SK-N-SH (cell line): ENCODE results near the gene SLC12A4. TPM values are rescaled to one million over a fixed set of nuclear protein-coding genes. Genes with fewer than 3 reads are reported as not detected.
"Not testable (repeated sequence)": the region's sequence is repeated elsewhere in the genome, so short reads cannot be mapped to it uniquely, and the experiment has no call there.

ENCODE experiments used
- CTCF ChIA-PET: fragments of 300-600, 350-600 bp; formaldehyde crosslinking; extraction: SDS; loops from one replicate; lab custom pipeline; 2021; lab: Yijun Ruan, JAX
- POLR2A ChIA-PET: fragments of 350-600 bp; sonication (Branson Sonifier 250); formaldehyde crosslinking; extraction: SDS; loops from one replicate; lab custom pipeline; 2020; ENCODE audit warnings: antibody characterized with exemption, inconsistent platforms; lab: Yijun Ruan, JAX
- DNase-seq: peaks from one replicate; pipeline ENCODE4 v3.0.0; 2012
- H2AFZ ChIP-seq: fragments of 200-600 bp; sonication (generic); 2 replicates; pipeline ENCODE4 v1.8.1; 2016; ENCODE audit warnings: antibody characterized with exemption, mild to moderate bottlenecking, low read depth
- H3F3A ChIP-seq: fragments of 200-600 bp; sonication (generic); replicated peaks from 2 replicates; pipeline ENCODE3; 2016; ENCODE audit warnings: antibody characterized with exemption, mild to moderate bottlenecking; ENCODE audit not compliant: insufficient read depth
- H3K27ac ChIP-seq, 2 experiments: fragments of 200-500 bp in 1 of 2; fragments of 200-600 bp in 1 of 2; sonication (Bioruptor generic) in 1 of 2; sonication (generic), shearing (Covaris generic) in 1 of 2; 2 replicates each; pipeline versions ENCODE4 v1.5.1 to v1.6.1; 2014 to 2016; ENCODE audit warnings: low read depth in 2 of 2, inconsistent platforms in 1 of 2, low read length in 1 of 2, mild to moderate bottlenecking in 1 of 2, mixed read lengths in 1 of 2
- H3K27me3 ChIP-seq: fragments of 200-600 bp; sonication (generic), shearing (Covaris generic); 2 replicates; pipeline ENCODE4 v1.6.1; 2016; ENCODE audit warnings: mixed run types; ENCODE audit not compliant: insufficient read depth
- H3K36me3 ChIP-seq, 2 experiments: fragments of 200-500 bp in 1 of 2; fragments of 200-600 bp in 1 of 2; sonication (Bioruptor generic) in 1 of 2; sonication (generic) in 1 of 2; replicated peaks in 1 of 2; 2 replicates each; pipeline versions ENCODE3 to v1.5.1; 2014 to 2016; ENCODE audit warnings: low read length in 1 of 2, mild to moderate bottlenecking in 1 of 2; ENCODE audit not compliant: insufficient read depth in 2 of 2, control insufficient read depth in 1 of 2
- H3K4me1 ChIP-seq, 2 experiments: fragments of 200-500 bp in 1 of 2; fragments of 200-600 bp in 1 of 2; sonication (Bioruptor generic) in 1 of 2; sonication (generic), shearing (Covaris generic) in 1 of 2; 2 replicates each; pipeline versions ENCODE4 v1.5.1 to v1.6.1; 2014 to 2016; ENCODE audit warnings: low read depth in 1 of 2, low read length in 1 of 2, mixed run types in 1 of 2; ENCODE audit not compliant: insufficient read depth in 2 of 2, control insufficient read depth in 1 of 2
- H3K4me2 ChIP-seq: fragments of 200-600 bp; sonication (generic), shearing (Covaris generic); 2 replicates; pipeline ENCODE4 v1.6.1; 2017; ENCODE audit warnings: mixed run types
- H3K4me3 ChIP-seq, 2 experiments: fragments of 200-500 bp in 1 of 2; fragments of 200-600 bp in 1 of 2; sonication (Bioruptor generic) in 1 of 2; sonication (generic), shearing (Covaris generic) in 1 of 2; 2 replicates each; pipeline versions ENCODE4 v1.5.1 to v1.8.1; 2014 to 2016; ENCODE audit warnings: low read depth in 2 of 2, inconsistent platforms in 1 of 2, low read length in 1 of 2, mild to moderate bottlenecking in 1 of 2, mixed read lengths in 1 of 2, moderate library complexity in 1 of 2
- H3K79me2 ChIP-seq: fragments of 200-600 bp; sonication (generic); 2 replicates; pipeline ENCODE4 v1.8.1; 2017; ENCODE audit warnings: mild to moderate bottlenecking; ENCODE audit not compliant: insufficient read depth
- H3K9ac ChIP-seq: fragments of 200-600 bp; sonication (generic); 2 replicates; pipeline ENCODE4 v1.6.1; 2017; ENCODE audit warnings: mixed run types
- H3K9me2 ChIP-seq: fragments of 200-600 bp; sonication (generic); 2 replicates; pipeline ENCODE4 v1.6.1; 2017; ENCODE audit warnings: mixed run types
- H3K9me3 ChIP-seq: fragments of 200-600 bp; sonication (generic); 2 replicates; pipeline ENCODE4 v1.6.1; 2017; ENCODE audit warnings: mixed run types, mild to moderate bottlenecking, moderate library complexity
- H4K20me1 ChIP-seq: fragments of 200-600 bp; sonication (generic); 2 replicates; pipeline ENCODE4 v1.6.1; 2017; ENCODE audit warnings: mild to moderate bottlenecking, mixed run types; ENCODE audit not compliant: insufficient read depth
- CTCF ChIP-seq: fragments of 200-600 bp; sonication (generic); IDR thresholded peaks from 2 replicates; pipeline ENCODE4 v1.6.1; 2017; ENCODE audit warnings: antibody characterized with exemption, mild to moderate bottlenecking, moderate library complexity
- ELF1 ChIP-seq: IDR thresholded peaks from 2 replicates; pipeline ENCODE4 v1.4.0; 2012
- EP300 ChIP-seq, 2 experiments: IDR thresholded peaks; 2 replicates each; pipeline versions ENCODE4 v1.4.0 to v1.6.1; 2012; ENCODE audit warnings: borderline replicate concordance in 1 of 2, low read depth in 1 of 2, low read length in 1 of 2
- EZH2phosphoT487 ChIP-seq: fragments of 200-600 bp; sonication (generic); IDR thresholded peaks from 2 replicates; pipeline ENCODE4 v1.6.1; 2017; ENCODE audit warnings: low read depth, mixed run types, mild to moderate bottlenecking, antibody characterized with exemption, moderate library complexity, borderline replicate concordance
- FOSL2 ChIP-seq: IDR thresholded peaks from 2 replicates; pipeline ENCODE4 v1.4.0; 2012; ENCODE audit warnings: low read depth, mild to moderate bottlenecking, moderate library complexity, borderline replicate concordance
- FOXJ3 ChIP-seq: sonication (generic); formaldehyde crosslinking; IDR thresholded peaks from 2 replicates; pipeline ENCODE4 v1.5.1; 2020; ENCODE audit warnings: mild to moderate bottlenecking, missing genetic modification reagents
- GABPA ChIP-seq: IDR thresholded peaks from 2 replicates; pipeline ENCODE4 v1.4.0; 2012; ENCODE audit warnings: low read depth, mild to moderate bottlenecking
- GATA2 ChIP-seq: sonication (generic); formaldehyde crosslinking; IDR thresholded peaks from 2 replicates; pipeline ENCODE4 v1.5.0; 2020; ENCODE audit warnings: mild to moderate bottlenecking, missing genetic modification reagents
- MEF2A ChIP-seq: IDR thresholded peaks from 2 replicates; pipeline ENCODE4 v1.4.0; 2012; ENCODE audit warnings: low read depth, borderline replicate concordance
- NFIC ChIP-seq: IDR thresholded peaks from 2 replicates; pipeline ENCODE4 v1.4.0; 2012; ENCODE audit warnings: borderline replicate concordance
- PBX3 ChIP-seq: IDR thresholded peaks from 2 replicates; pipeline ENCODE4; 2012
- RAD21 ChIP-seq: IDR thresholded peaks from 2 replicates; pipeline ENCODE4 v1.6.1; 2012; ENCODE audit warnings: mild to moderate bottlenecking, low read length
- REST ChIP-seq: IDR thresholded peaks from 2 replicates; pipeline ENCODE4 v1.6.1; 2012; ENCODE audit warnings: mild to moderate bottlenecking, low read depth, low read length, moderate library complexity
- RXRA ChIP-seq: IDR thresholded peaks from 2 replicates; pipeline ENCODE4 v1.4.0; 2012; ENCODE audit warnings: low read depth, mild to moderate bottlenecking, borderline replicate concordance
- SIN3A ChIP-seq: IDR thresholded peaks from 2 replicates; pipeline ENCODE4 v1.6.1; 2012; ENCODE audit warnings: low read depth, mild to moderate bottlenecking, low read length, moderate library complexity, borderline replicate concordance
- SMC3 ChIP-seq: IDR thresholded peaks from 2 replicates; pipeline ENCODE4 v1.6.1; 2012; ENCODE audit warnings: low read depth, low read length, improper control_type of control experiment
- TEAD4 ChIP-seq: IDR thresholded peaks from 2 replicates; pipeline ENCODE4 v1.4.0; 2012; ENCODE audit warnings: mild to moderate bottlenecking, borderline replicate concordance; ENCODE audit not compliant: insufficient read depth
- USF1 ChIP-seq: IDR thresholded peaks from 2 replicates; pipeline ENCODE4 v1.4.0; 2012; ENCODE audit warnings: low read depth, borderline replicate concordance
- WGBS: methylation state at CpG from one replicate; pipeline ENCODE4 v1.1.6; 2017; ENCODE audit warnings: low lambda C conversion rate; 5-methylcytosine and 5-hydroxymethylcytosine counted together
- polyA plus RNA-seq, 3 experiments: library from polyadenylated mRNA; depleted of rRNA; stranded (reverse); fragments of >200 nt; gene quantifications; 2 replicates each; pipeline ENCODE4 v1.2.3, GENCODE V29; 2012

SLC12A4 gene
- polyA plus RNA-seq, 1 of the 3 experiments (the other 2 are of a cell fraction) = 75.8 TPM

- no peaks in the 10 kb centered on the region for H3K4me1 ChIP-seq
- TF ChIP-seq GABPA (no peak), SMC3 (no peak), USF1 (no peak), RAD21 (no peak), MEF2A (no peak), GATA2 (CRISPR knock-in tag) (no peak), ELF1 (no peak), REST (no peak), NFIC (no peak), FOSL2 (no peak), EP300 (IDR thresholded peaks at IDR 0.05; ENCODE audit: borderline replicate concordance in 1 of 2, low read depth in 1 of 2, low read length in 1 of 2) (no peak), CTCF (no peak), TEAD4 (no peak), RXRA (no peak), EZH2phosphoT487 (no peak), SIN3A (no peak), FOXJ3 (CRISPR knock-in tag) (no peak), PBX3 (no peak)
- no peaks in the 10 kb centered on the region for H3K9me3 ChIP-seq
- no peak overlapping the region for H3K27ac ChIP-seq
- H3K9me2 ChIP-seq = no peaks in the 10 kb centered on the region
- H3K4me2 ChIP-seq = no peak overlapping the region
- H3F3A ChIP-seq = no peaks in the 10 kb centered on the region
- WGBS = 59% methylated on average over 14 of the region's 14 CpGs
- H3K79me2 ChIP-seq = no peaks in the 10 kb centered on the region
- no peaks in the 10 kb centered on the region for H3K36me3 ChIP-seq
- no peak for DNase-seq
- H3K4me3 ChIP-seq = no peak overlapping the region
- no peak overlapping the region for H2AFZ ChIP-seq
- POLR2A ChIA-PET = no interaction called here
- no peaks in the 10 kb centered on the region for H4K20me1 ChIP-seq
- CTCF ChIA-PET = interaction anchor here (1.2 kb wide), 1 partner anchor 90 kb away, joined by 3 read pairs; no protein-coding TSS in a partner anchor
- H3K27me3 ChIP-seq = no peaks in the 10 kb centered on the region; the same call in 1 of the 2 replicates
- H3K9ac ChIP-seq = no peak overlapping the region
These were observed 7.1 kb upstream of the SLC12A4 start for GRCh38 chr16:67975321-67976105.

- H3K79me2 ChIP-seq = peaks cover 11% of the 10 kb centered on the region
- H3K4me3 ChIP-seq, H3K9me3 ChIP-seq, H3K27ac ChIP-seq, H3K36me3 ChIP-seq, H3K4me2 ChIP-seq, H3F3A ChIP-seq, DNase-seq, POLR2A ChIA-PET, H3K27me3 ChIP-seq, H3K9ac ChIP-seq, H4K20me1 ChIP-seq, H3K9me2 ChIP-seq, H2AFZ ChIP-seq: not testable (repeated sequence)
- WGBS = 86% methylated on average over 7 of the region's 7 CpGs
- peaks cover 0 to 10% of the 10 kb centered on the region in 2 experiments; a peak in 1 of 4 replicates for H3K4me1 ChIP-seq
- CTCF ChIA-PET = interaction anchor here (1.0 kb wide), 1 partner anchor 10 kb away, joined by 4 read pairs; no protein-coding TSS in a partner anchor
These were observed 3.8 kb upstream of the SLC12A4 start for GRCh38 chr16:67972285-67972684.
